ENCODE data around the gene DYSF.

DNA sequence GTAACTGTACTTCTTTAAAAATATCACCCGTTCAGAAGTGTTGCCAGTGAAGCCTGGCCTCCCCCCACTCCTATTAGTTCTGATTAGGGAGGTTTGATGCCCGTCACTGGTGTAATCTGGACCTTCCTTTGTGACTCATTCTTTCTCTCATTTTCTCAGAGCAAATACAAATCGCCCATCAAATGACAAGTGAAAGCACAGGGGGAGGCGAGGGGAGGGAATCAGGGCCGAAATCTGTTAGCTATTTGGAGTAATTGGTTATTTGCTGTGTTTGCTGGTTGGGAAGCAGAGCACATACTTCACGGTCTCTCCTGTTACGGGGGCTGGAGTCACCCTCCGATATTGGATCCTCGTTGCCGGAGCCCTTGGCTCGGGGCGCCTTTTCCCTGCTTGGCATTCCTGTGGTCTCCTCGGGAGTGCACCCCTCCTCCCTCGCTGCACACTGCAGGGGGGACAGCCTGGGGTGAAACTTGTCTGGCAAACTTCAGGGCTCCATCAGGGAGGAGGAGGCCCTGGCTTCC is 178.1 kb downstream of the DYSF start:
- TF ChIP-seq POLR2A (IDR thresholded peaks at IDR 0.05; ENCODE audit: low read length), result no peak
- no peak for TF ChIP-seq GATA1 (IDR thresholded peaks at IDR 0.05; ENCODE audit: low read depth, low read length)
